Measurements from ENCODE around the gene EZH1.

Gene EZH1

GRCh38 chr17:42744806-42745617 is at the start of gene EZH1:
EZH1 (minus strand) TSS chr17:42745040; CDS start chr17:42728941, 16,099 bp downstream.
- DNase-seq: peak; percentile 91

- DNase-seq: no peak
Observed at GRCh38 chr17:42792545-42792944, 47.7 kb upstream of the EZH1 start.

- no peak for DNase-seq
Observed at GRCh38 chr17:42791948-42792347, 47.1 kb upstream of the EZH1 start.

- DNase-seq: no peak
Observed at GRCh38 chr17:42787266-42787665, 42.4 kb upstream of the EZH1 start.

GRCh38 chr17:42784811-42785592 is 40.2 kb upstream of the EZH1 start:
- DNase-seq: peak; percentile 25

- DNase-seq: peak; percentile 25
Observed at GRCh38 chr17:42784409-42784808, 39.6 kb upstream of the EZH1 start.

- DNase-seq: no peak
Observed at GRCh38 chr17:42783791-42784138, 38.9 kb upstream of the EZH1 start.

GRCh38 chr17:42783062-42783790 is 38.4 kb upstream of the EZH1 start:
- peak; percentile 88 for DNase-seq

GRCh38 chr17:42782166-42783061 is 37.6 kb upstream of the EZH1 start:
- DNase-seq: peak; percentile 29

GRCh38 chr17:42781639-42782165 is 36.9 kb upstream of the EZH1 start:
- DNase-seq: no peak

- DNase-seq: no peak
Observed at GRCh38 chr17:42780851-42781638, 36.2 kb upstream of the EZH1 start.

- DNase-seq: peak; percentile 53
Observed at GRCh38 chr17:42779936-42780850, 35.4 kb upstream of the EZH1 start, which contains the start of gene WNK4. WNK4 (plus strand) TSS chr17:42780610; CDS start chr17:42780699, 89 bp downstream.

GRCh38 chr17:42779304-42779935 is 34.6 kb upstream of the EZH1 start:
- peak; percentile 31 for DNase-seq

- DNase-seq: no peak
Observed at GRCh38 chr17:42778570-42778969, 33.7 kb upstream of the EZH1 start.

GRCh38 chr17:42775534-42776098 is 30.8 kb upstream of the EZH1 start:
- DNase-seq: peak; percentile 25

GRCh38 chr17:42774066-42774745 is 29.4 kb upstream of the EZH1 start:
- DNase-seq: peak; percentile 56

GRCh38 chr17:42773290-42774035 is 28.6 kb upstream of the EZH1 start, which contains the start of gene VPS25:
VPS25 (plus strand) TSS chr17:42773449; CDS start chr17:42773476, 27 bp downstream.
- DNase-seq: peak; percentile 86

GRCh38 chr17:42772945-42773289 is 28.1 kb upstream of the EZH1 start:
- no peak for DNase-seq
